DND-41 (cell line): ENCODE measurements around the gene RPS3.
"Not testable (repeated sequence)": the region's sequence is repeated elsewhere in the genome, so short reads cannot be mapped to it uniquely, and the experiment has no call there.

Experiments used
- ATAC-seq: fragments of 200-7000 bp; cut with Tn5 transposase; 3 replicates; pipeline ENCODE4 v1.9.1; 2021; ENCODE audit warnings: low read depth; ENCODE audit not compliant: insufficient read depth
- DNase-seq: peaks from one replicate; pipeline ENCODE4 v3.0.0-alpha.2; 2020
- H2AFZ ChIP-seq: 2 replicates; pipeline ENCODE4 v1.6.0; 2012; ENCODE audit warnings: low read depth, low read length
- H3K27ac ChIP-seq: 2 replicates; pipeline ENCODE4 v1.5.1; 2012; ENCODE audit warnings: low read length, inconsistent platforms
- H3K27me3 ChIP-seq: fragments of 200-600 bp; sonication (generic); 2 replicates; pipeline ENCODE4 v1.6.0; 2012; ENCODE audit warnings: low read length, mild to moderate bottlenecking, inconsistent platforms; ENCODE audit not compliant: insufficient read depth, poor library complexity
- H3K36me3 ChIP-seq: 2 replicates; pipeline ENCODE4 v1.5.1; 2012; ENCODE audit warnings: low read length, inconsistent platforms; ENCODE audit not compliant: insufficient read depth
- H3K4me1 ChIP-seq: 2 replicates; pipeline ENCODE4 v1.5.1; 2012; ENCODE audit warnings: mild to moderate bottlenecking, low read length; ENCODE audit not compliant: insufficient read depth
- H3K4me2 ChIP-seq: 2 replicates; pipeline ENCODE4 v1.6.0; 2012; ENCODE audit warnings: mild to moderate bottlenecking, moderate library complexity, low read length, inconsistent platforms; ENCODE audit not compliant: insufficient read depth
- H3K4me3 ChIP-seq, 2 experiments: fragments of 200-600 bp in 1 of 2; shearing (Covaris generic) in 1 of 2; 2 replicates each; pipeline ENCODE4 v1.5.1; 2012 to 2016; ENCODE audit warnings: inconsistent platforms in 2 of 2, low read length in 2 of 2, mild to moderate bottlenecking in 2 of 2, low read depth in 1 of 2, moderate library complexity in 1 of 2
- H3K79me2 ChIP-seq: 2 replicates; pipeline ENCODE4 v1.6.0; 2012; ENCODE audit warnings: low read length, inconsistent platforms; ENCODE audit not compliant: insufficient read depth
- H3K9ac ChIP-seq: 2 replicates; pipeline ENCODE4 v1.6.0; 2012; ENCODE audit warnings: low read depth, mild to moderate bottlenecking, inconsistent platforms, low read length, moderate library complexity
- H3K9me3 ChIP-seq: 2 replicates; pipeline ENCODE4 v1.5.1; 2012; ENCODE audit warnings: low read length, moderate library complexity, mild to moderate bottlenecking, inconsistent platforms; ENCODE audit not compliant: insufficient read depth, severe bottlenecking
- H4K20me1 ChIP-seq: 2 replicates; pipeline ENCODE4 v1.6.0; 2012; ENCODE audit warnings: low read length; ENCODE audit not compliant: insufficient read depth
- CTCF ChIP-seq: IDR thresholded peaks from 2 replicates; pipeline ENCODE4 v1.5.1; 2012; ENCODE audit warnings: borderline replicate concordance, low read length, moderate library complexity, mild to moderate bottlenecking; ENCODE audit not compliant: poor library complexity, severe bottlenecking; ENCODE audit errors: extremely low read depth
- EZH2 ChIP-seq: IDR thresholded peaks from 3 replicates; pipeline ENCODE4 v1.6.1; 2012; ENCODE audit warnings: borderline replicate concordance, low read depth, mild to moderate bottlenecking, moderate library complexity, low read length, inconsistent platforms; ENCODE audit not compliant: severe bottlenecking

The RPS3 gene

GRCh38 chr11:75352588-75353206 lies 46.6 kb upstream of the RPS3 start:
- H4K20me1 ChIP-seq: no peaks in the 10 kb centered on the region
- peak overlapping the region; percentile 31 to 75; a peak in 3 of 4 replicates for H3K4me3 ChIP-seq
- peaks cover 46% of the 10 kb centered on the region for H3K4me1 ChIP-seq
- no peak for DNase-seq
- ATAC-seq: no peak
- H3K36me3 ChIP-seq: no peaks in the 10 kb centered on the region; the same call in 1 of the 2 replicates
- H3K4me2 ChIP-seq: peak overlapping the region; percentile 85
- H2AFZ ChIP-seq: peak overlapping the region; percentile 96
- H3K27ac ChIP-seq: peak overlapping the region; percentile 76
- TF ChIP-seq EZH2: no peak
- TF ChIP-seq CTCF: no peak
- peak overlapping the region; percentile 73 for H3K9ac ChIP-seq
- no peaks in the 10 kb centered on the region for H3K9me3 ChIP-seq
- H3K79me2 ChIP-seq: peaks cover 29% of the 10 kb centered on the region
- no peaks in the 10 kb centered on the region for H3K27me3 ChIP-seq

GRCh38 chr11:75355051-75355450 lies 44.3 kb upstream of the RPS3 start:
- no peak overlapping the region for H2AFZ ChIP-seq
- peaks cover 28% of the 10 kb centered on the region for H3K4me1 ChIP-seq
- TF ChIP-seq CTCF (no peak), EZH2 (no peak)
- DNase-seq (no peak), ATAC-seq (no peak)
- H3K79me2 ChIP-seq: peaks cover 15% of the 10 kb centered on the region
- no peaks in the 10 kb centered on the region for H3K9me3 ChIP-seq
- no peaks in the 10 kb centered on the region for H3K27me3 ChIP-seq
- no peaks in the 10 kb centered on the region; the same call in 1 of the 2 replicates for H3K36me3 ChIP-seq
- H3K27ac ChIP-seq: no peak overlapping the region
- H4K20me1 ChIP-seq: no peaks in the 10 kb centered on the region
- H3K4me2 ChIP-seq: no peak overlapping the region
- no peak overlapping the region for H3K4me3 ChIP-seq
- H3K9ac ChIP-seq: no peak overlapping the region

- H3K36me3 ChIP-seq: no peaks in the 10 kb centered on the region; the same call in 1 of the 2 replicates
- TF ChIP-seq EZH2 (no peak), CTCF (no peak)
- no peak overlapping the region for H2AFZ ChIP-seq
- no peak for ATAC-seq
- DNase-seq: no peak
- no peak overlapping the region for H3K27ac ChIP-seq
- no peaks in the 10 kb centered on the region for H3K27me3 ChIP-seq
- no peaks in the 10 kb centered on the region for H4K20me1 ChIP-seq
- no peaks in the 10 kb centered on the region for H3K9me3 ChIP-seq
- no peak overlapping the region for H3K4me3 ChIP-seq
- peaks cover 14% of the 10 kb centered on the region for H3K4me1 ChIP-seq
- H3K4me2 ChIP-seq: no peak overlapping the region
- peaks cover 3% of the 10 kb centered on the region; the same call in 1 of the 2 replicates for H3K79me2 ChIP-seq
- H3K9ac ChIP-seq: no peak overlapping the region
Measured at GRCh38 chr11:75356613-75357012, 42.7 kb upstream of the RPS3 start.

- H3K27me3 ChIP-seq, ATAC-seq, H2AFZ ChIP-seq, H3K4me2 ChIP-seq, H3K36me3 ChIP-seq, DNase-seq, H3K9me3 ChIP-seq, H3K27ac ChIP-seq, H3K4me3 ChIP-seq, H4K20me1 ChIP-seq, H3K4me1 ChIP-seq, H3K79me2 ChIP-seq, H3K9ac ChIP-seq: not testable (repeated sequence)
Measured at GRCh38 chr11:75362285-75362684, 37.0 kb upstream of the RPS3 start.
